ENCODE data around the gene ELL.

DNA sequence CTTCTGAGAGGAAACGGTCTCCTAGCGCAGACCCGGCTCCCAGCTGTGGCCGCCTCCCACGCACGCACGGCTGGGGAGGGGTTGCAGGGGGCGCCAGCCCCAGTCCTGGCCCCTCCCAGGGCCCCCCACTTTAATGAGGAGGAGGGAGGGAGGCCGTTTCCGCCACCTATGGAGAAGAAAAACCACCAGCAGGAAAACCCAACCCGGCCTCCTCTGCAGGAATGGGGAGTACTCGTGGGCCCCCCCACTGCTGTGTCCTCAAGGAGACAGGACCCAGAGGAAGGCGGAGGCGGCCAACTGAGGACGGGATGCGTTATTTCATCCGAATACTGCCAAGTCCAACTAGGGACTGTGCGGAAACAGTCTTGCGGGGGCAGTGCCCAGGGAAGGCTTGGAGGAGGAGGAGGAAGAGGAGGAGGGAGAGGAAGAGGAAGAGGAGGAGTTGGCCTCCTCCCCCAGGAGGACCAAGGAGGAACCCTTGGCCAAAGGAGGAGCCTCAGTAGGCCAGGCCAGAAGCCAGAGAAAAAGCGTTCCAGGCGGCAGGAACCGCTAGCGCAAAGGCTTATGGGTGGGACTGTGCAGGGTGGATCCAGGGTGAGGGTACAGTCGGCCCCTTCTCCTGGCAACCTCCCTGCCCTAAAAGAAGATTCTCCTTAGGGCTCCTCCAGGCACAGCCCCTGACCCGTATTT is 106.5 kb downstream of the ELL start:
- TF ChIP-seq, protein P1, sequence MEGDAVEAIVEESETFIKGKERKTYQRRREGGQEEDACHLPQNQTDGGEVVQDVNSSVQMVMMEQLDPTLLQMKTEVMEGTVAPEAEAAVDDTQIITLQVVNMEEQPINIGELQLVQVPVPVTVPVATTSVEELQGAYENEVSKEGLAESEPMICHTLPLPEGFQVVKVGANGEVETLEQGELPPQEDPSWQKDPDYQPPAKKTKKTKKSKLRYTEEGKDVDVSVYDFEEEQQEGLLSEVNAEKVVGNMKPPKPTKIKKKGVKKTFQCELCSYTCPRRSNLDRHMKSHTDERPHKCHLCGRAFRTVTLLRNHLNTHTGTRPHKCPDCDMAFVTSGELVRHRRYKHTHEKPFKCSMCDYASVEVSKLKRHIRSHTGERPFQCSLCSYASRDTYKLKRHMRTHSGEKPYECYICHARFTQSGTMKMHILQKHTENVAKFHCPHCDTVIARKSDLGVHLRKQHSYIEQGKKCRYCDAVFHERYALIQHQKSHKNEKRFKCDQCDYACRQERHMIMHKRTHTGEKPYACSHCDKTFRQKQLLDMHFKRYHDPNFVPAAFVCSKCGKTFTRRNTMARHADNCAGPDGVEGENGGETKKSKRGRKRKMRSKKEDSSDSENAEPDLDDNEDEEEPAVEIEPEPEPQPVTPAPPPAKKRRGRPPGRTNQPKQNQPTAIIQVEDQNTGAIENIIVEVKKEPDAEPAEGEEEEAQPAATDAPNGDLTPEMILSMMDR (IDR thresholded peaks at IDR 0.05; ENCODE audit: low read depth, low read length) = no peak
- no peak for TF ChIP-seq EZH2phosphoT487 (IDR thresholded peaks at IDR 0.05; ENCODE audit: low read depth)
